HL-60 (cell line): ENCODE data around the gene KDM2B.

ENCODE experiments used
- POLR2AphosphoS5 ChIP-seq: IDR thresholded peaks from 2 replicates; pipeline ENCODE4 v1.6.1; 2012; ENCODE audit warnings: low read depth
- SPI1 ChIP-seq: IDR thresholded peaks from 2 replicates; pipeline ENCODE4 v1.6.1; 2012; ENCODE audit warnings: low read depth, mild to moderate bottlenecking, borderline replicate concordance
- TF ChIP-seq, protein P1 (sequence below): IDR thresholded peaks from one replicate; pipeline ENCODE4 v1.5.1; 2011; ENCODE audit warnings: low read length, control low read depth, inconsistent platforms; ENCODE audit not compliant: insufficient read depth
- TF ChIP-seq, protein P2 (sequence below): IDR thresholded peaks from 2 replicates; pipeline ENCODE4 v1.6.1; 2012; ENCODE audit warnings: low read depth; ENCODE audit not compliant: insufficient replicate concordance

DNA sequence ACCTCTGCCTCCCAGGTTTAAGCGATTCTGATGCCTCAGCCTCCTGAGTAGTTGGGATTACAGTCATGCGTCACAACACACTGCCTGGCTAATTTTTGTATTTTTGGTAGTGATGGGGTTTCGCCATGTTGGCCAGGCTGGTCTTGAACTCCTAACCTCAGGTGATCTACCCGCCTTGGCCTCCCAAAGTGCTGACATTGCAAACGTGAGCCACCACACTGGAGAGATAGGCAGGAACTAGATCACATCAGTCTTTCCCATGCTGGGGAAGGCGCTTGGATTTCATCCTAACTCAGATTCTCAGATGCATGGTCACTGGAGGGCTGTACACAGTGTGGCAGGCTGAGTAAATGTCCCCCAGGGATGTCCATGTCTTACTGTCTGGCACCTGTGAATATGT, 27.5 kb upstream of the KDM2B start:
- TF ChIP-seq, protein P1, sequence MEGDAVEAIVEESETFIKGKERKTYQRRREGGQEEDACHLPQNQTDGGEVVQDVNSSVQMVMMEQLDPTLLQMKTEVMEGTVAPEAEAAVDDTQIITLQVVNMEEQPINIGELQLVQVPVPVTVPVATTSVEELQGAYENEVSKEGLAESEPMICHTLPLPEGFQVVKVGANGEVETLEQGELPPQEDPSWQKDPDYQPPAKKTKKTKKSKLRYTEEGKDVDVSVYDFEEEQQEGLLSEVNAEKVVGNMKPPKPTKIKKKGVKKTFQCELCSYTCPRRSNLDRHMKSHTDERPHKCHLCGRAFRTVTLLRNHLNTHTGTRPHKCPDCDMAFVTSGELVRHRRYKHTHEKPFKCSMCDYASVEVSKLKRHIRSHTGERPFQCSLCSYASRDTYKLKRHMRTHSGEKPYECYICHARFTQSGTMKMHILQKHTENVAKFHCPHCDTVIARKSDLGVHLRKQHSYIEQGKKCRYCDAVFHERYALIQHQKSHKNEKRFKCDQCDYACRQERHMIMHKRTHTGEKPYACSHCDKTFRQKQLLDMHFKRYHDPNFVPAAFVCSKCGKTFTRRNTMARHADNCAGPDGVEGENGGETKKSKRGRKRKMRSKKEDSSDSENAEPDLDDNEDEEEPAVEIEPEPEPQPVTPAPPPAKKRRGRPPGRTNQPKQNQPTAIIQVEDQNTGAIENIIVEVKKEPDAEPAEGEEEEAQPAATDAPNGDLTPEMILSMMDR: no peak
- no peak for TF ChIP-seq POLR2AphosphoS5
- TF ChIP-seq, protein P2, sequence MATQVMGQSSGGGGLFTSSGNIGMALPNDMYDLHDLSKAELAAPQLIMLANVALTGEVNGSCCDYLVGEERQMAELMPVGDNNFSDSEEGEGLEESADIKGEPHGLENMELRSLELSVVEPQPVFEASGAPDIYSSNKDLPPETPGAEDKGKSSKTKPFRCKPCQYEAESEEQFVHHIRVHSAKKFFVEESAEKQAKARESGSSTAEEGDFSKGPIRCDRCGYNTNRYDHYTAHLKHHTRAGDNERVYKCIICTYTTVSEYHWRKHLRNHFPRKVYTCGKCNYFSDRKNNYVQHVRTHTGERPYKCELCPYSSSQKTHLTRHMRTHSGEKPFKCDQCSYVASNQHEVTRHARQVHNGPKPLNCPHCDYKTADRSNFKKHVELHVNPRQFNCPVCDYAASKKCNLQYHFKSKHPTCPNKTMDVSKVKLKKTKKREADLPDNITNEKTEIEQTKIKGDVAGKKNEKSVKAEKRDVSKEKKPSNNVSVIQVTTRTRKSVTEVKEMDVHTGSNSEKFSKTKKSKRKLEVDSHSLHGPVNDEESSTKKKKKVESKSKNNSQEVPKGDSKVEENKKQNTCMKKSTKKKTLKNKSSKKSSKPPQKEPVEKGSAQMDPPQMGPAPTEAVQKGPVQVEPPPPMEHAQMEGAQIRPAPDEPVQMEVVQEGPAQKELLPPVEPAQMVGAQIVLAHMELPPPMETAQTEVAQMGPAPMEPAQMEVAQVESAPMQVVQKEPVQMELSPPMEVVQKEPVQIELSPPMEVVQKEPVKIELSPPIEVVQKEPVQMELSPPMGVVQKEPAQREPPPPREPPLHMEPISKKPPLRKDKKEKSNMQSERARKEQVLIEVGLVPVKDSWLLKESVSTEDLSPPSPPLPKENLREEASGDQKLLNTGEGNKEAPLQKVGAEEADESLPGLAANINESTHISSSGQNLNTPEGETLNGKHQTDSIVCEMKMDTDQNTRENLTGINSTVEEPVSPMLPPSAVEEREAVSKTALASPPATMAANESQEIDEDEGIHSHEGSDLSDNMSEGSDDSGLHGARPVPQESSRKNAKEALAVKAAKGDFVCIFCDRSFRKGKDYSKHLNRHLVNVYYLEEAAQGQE: no peak
- TF ChIP-seq SPI1: no peak
